GM12892 (cell line): Measurements from ENCODE around the gene CAMK1D.

Source experiments
- POLR2A ChIP-seq: IDR thresholded peaks from 2 replicates; pipeline ENCODE4 v1.6.1; 2011; ENCODE audit warnings: low read depth, low read length, control low read depth
- POLR2AphosphoS5 ChIP-seq: IDR thresholded peaks from 2 replicates; pipeline ENCODE4 v1.6.1; 2011; ENCODE audit warnings: low read depth, low read length, control low read depth
- TAF1 ChIP-seq: IDR thresholded peaks from 2 replicates; pipeline ENCODE4 v1.6.1; 2011; ENCODE audit warnings: low read depth, mild to moderate bottlenecking, control low read depth, low read length, borderline replicate concordance

DNA sequence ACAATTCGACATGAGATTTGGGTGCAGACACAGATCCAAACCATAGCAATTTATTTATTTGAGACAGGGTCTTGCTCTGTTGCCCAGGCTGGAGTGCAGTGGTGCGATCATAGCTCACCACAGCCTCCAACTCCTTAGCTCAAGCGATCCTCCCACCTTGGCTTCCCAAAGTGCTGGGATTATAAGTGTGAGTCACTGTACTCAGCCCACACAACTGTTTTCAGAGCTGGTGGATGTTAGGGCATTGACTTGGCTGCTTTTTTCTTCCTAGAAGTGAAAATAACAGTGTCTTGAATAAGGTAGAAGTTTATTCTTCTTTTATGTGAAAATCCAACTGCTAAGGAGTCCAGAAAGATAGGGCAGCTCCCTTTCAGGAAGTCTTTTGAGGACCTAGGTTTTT, 520.1 kb downstream of the CAMK1D start:
- no peak for TF ChIP-seq POLR2A
- no peak for TF ChIP-seq POLR2AphosphoS5
- TF ChIP-seq TAF1: no peak
